Lung (tissue), 13 donors: ENCODE results near the gene ZNF836. TPM values are rescaled to one million over a fixed set of nuclear protein-coding genes. Genes with fewer than 3 reads are reported as not detected.

ENCODE experiments used
- ATAC-seq: fragments of 200-7000 bp; cut with Tn5 transposase; one replicate; pipeline ENCODE4 v1.9.1; 2020; ENCODE audit warnings: moderate number of reproducible peaks; ENCODE audit not compliant: insufficient read depth, low FRiP score
- DNase-seq, 3 donors: peaks; one replicate each; pipeline ENCODE4 v3.0.0-alpha.2; 2013 to 2017
- H3K27ac ChIP-seq, 2 donors: one replicate each; pipeline ENCODE4 v1.5.1; 2013; ENCODE audit warnings: mild to moderate bottlenecking in 2 of 2, moderate library complexity in 2 of 2, control low read depth in 1 of 2, inconsistent platforms in 1 of 2, low read depth in 1 of 2, low read length in 1 of 2
- H3K27me3 ChIP-seq, 3 donors: one replicate each; pipeline ENCODE4 v1.5.1; 2013; ENCODE audit warnings: low read length in 2 of 3; ENCODE audit not compliant: control insufficient read depth in 3 of 3, insufficient read depth in 3 of 3
- H3K36me3 ChIP-seq, 4 donors: one replicate each; pipeline ENCODE4 v1.5.1; 2013; ENCODE audit warnings: low read length in 4 of 4, mild to moderate bottlenecking in 1 of 4, moderate library complexity in 1 of 4; ENCODE audit not compliant: control insufficient read depth in 4 of 4, insufficient read depth in 4 of 4
- H3K4me1 ChIP-seq, 5 donors: one replicate each; pipeline ENCODE4 v1.5.1; 2013; ENCODE audit warnings: low read length in 5 of 5, mild to moderate bottlenecking in 2 of 5, moderate library complexity in 1 of 5; ENCODE audit not compliant: control insufficient read depth in 5 of 5, insufficient read depth in 5 of 5
- H3K4me3 ChIP-seq: one replicate; pipeline ENCODE4 v1.5.1; 2013; ENCODE audit warnings: mild to moderate bottlenecking, control low read depth, moderate library complexity
- H3K9ac ChIP-seq, 2 donors: one replicate each; pipeline ENCODE4 v1.5.1; 2013; ENCODE audit warnings: low read length in 2 of 2, control low read depth in 1 of 2; ENCODE audit not compliant: insufficient read depth in 1 of 2
- H3K9me3 ChIP-seq, 4 donors: one replicate each; pipeline ENCODE4 v1.5.1; 2013; ENCODE audit warnings: low read length in 3 of 4, mild to moderate bottlenecking in 1 of 4, moderate library complexity in 1 of 4; ENCODE audit not compliant: control insufficient read depth in 4 of 4, insufficient read depth in 3 of 4
- WGBS, 2 donors: extraction: QIAGEN DNeasy Blood & Tissue Kit; methylation state at CpG; one replicate each; pipeline ENCODE4 v1.1.7; 2013; 5-methylcytosine and 5-hydroxymethylcytosine counted together
- polyA plus RNA-seq, 2 donors: library from polyadenylated mRNA; stranded (reverse); fragments of 200-250 nt; gene quantifications; one replicate each; pipeline ENCODE4 v1.2.1, GENCODE V29; 2013
- small RNA-seq: library from RNA; depleted of rRNA; stranded (forward); fragments of <200 nt; gene quantifications from one replicate; pipeline ENCODE3, GENCODE V24; 2014; ENCODE audit warnings: low replicate concordance
- total RNA-seq, 2 donors: library from RNA; depleted of rRNA in 1 of 2; stranded (reverse); fragments of >200 nt in 1 of 2; gene quantifications; one replicate each; pipeline ENCODE4 v1.2.1, GENCODE V29; 2014 to 2021
- TF ChIP-seq, protein P1 (sequence below): IDR thresholded peaks from 2 replicates; pipeline ENCODE4 v1.5.1; 2012; ENCODE audit warnings: mild to moderate bottlenecking; ENCODE audit errors: control extremely low read depth, extremely low read depth
- donor health status: control.
- donor health status: control.
- donor health status: Bipolar disorder and iron deficiency.
- donor health status: healthy.
- donor health status: DM: yes; HTN: yes; CAD: no.

The ZNF836 gene
- total and polyA plus RNA-seq, 4 donors = 3.0 to 20.6 (median 9.7) TPM

GRCh38 chr19:52110780-52111179, 60.6 kb downstream of the ZNF836 start:
- no peaks in the 10 kb centered on the region for H3K4me1 ChIP-seq
- H3K9ac ChIP-seq = no peak overlapping the region
- no peak for ATAC-seq
- peaks cover 21 to 55% (median 34%) of the 10 kb centered on the region in 4 donors for H3K9me3 ChIP-seq
- no peak for DNase-seq
- TF ChIP-seq, protein P1, sequence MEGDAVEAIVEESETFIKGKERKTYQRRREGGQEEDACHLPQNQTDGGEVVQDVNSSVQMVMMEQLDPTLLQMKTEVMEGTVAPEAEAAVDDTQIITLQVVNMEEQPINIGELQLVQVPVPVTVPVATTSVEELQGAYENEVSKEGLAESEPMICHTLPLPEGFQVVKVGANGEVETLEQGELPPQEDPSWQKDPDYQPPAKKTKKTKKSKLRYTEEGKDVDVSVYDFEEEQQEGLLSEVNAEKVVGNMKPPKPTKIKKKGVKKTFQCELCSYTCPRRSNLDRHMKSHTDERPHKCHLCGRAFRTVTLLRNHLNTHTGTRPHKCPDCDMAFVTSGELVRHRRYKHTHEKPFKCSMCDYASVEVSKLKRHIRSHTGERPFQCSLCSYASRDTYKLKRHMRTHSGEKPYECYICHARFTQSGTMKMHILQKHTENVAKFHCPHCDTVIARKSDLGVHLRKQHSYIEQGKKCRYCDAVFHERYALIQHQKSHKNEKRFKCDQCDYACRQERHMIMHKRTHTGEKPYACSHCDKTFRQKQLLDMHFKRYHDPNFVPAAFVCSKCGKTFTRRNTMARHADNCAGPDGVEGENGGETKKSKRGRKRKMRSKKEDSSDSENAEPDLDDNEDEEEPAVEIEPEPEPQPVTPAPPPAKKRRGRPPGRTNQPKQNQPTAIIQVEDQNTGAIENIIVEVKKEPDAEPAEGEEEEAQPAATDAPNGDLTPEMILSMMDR = no peak
- H3K36me3 ChIP-seq = peaks cover 6 to 19% (median 14%) of the 10 kb centered on the region in 4 donors
- 87 to 94% methylated on average over 6 of the region's 6 CpGs for WGBS, 2 donors
- no peaks in the 10 kb centered on the region for H3K27me3 ChIP-seq
- no peak overlapping the region for H3K27ac ChIP-seq
- H3K4me3 ChIP-seq = no peak overlapping the region

Small RNA genes within 50 kb of the gene (small RNA-seq; reads per million reads assigned to genes)
- gene RPL37P23 = 0.10 reads per million

Other genes with a start within 250 kb of the ZNF836 start
- 10 to 100 TPM in 1 of 2 donors, 1 to 10 TPM in 1; 5.1 to 10.1 TPM for gene ZNF613, start 244.1 kb downstream of the ZNF836 start, total RNA-seq
- gene ZNF613, start 244.1 kb downstream of the ZNF836 start, polyA plus RNA-seq = 1 to 10 TPM; 2.8 to 2.9 TPM
- 10 to 100 TPM in 1 of 2 donors, 1 to 10 TPM in 1; 8.7 to 14.4 TPM for gene ZNF350, start 184.8 kb downstream of the ZNF836 start, total RNA-seq
- 1 to 10 TPM; 7.3 to 8.2 TPM for gene ZNF350, start 184.8 kb downstream of the ZNF836 start, polyA plus RNA-seq
- 10 to 100 TPM in 1 of 2 donors, 1 to 10 TPM in 1; 7.5 to 39.9 TPM for gene ZNF615, start 163.4 kb downstream of the ZNF836 start, total RNA-seq
- 1 to 10 TPM; 3.0 to 3.4 TPM for gene ZNF615, start 163.4 kb downstream of the ZNF836 start, polyA plus RNA-seq
- gene ZNF614, start 143.2 kb downstream of the ZNF836 start, total RNA-seq = 10 to 100 TPM in 1 of 2 donors, 1 to 10 TPM in 1; 6.7 to 15.1 TPM
- 1 to 10 TPM; 3.0 to 3.6 TPM for gene ZNF614, start 143.2 kb downstream of the ZNF836 start, polyA plus RNA-seq
- 10 to 100 TPM; 10.9 to 17.0 TPM for gene ZNF432, start 122.8 kb downstream of the ZNF836 start, total RNA-seq
- 10 to 100 TPM in 1 of 2 donors, 1 to 10 TPM in 1; 2.8 to 14.9 TPM for gene ZNF432, start 122.8 kb downstream of the ZNF836 start, polyA plus RNA-seq
- gene ZNF841, start 75.9 kb downstream of the ZNF836 start, total RNA-seq = 10 to 100 TPM; 18.2 to 30.4 TPM
- gene ZNF841, start 75.9 kb downstream of the ZNF836 start, polyA plus RNA-seq = 10 to 100 TPM in 1 of 2 donors, 1 to 10 TPM in 1; 5.5 to 13.4 TPM
- gene ZNF616, start 31.7 kb downstream of the ZNF836 start, total RNA-seq = 10 to 100 TPM in 1 of 2 donors, 1 to 10 TPM in 1; 7.2 to 18.0 TPM
- 1 to 10 TPM; 2.6 to 3.3 TPM for gene ZNF616, start 31.7 kb downstream of the ZNF836 start, polyA plus RNA-seq
- 100 to 1,000 TPM; 201 to 250 TPM for gene PPP2R1A, start 18.4 kb upstream of the ZNF836 start, total RNA-seq
- 100 to 1,000 TPM; 117 to 138 TPM for gene PPP2R1A, start 18.4 kb upstream of the ZNF836 start, polyA plus RNA-seq
- 10 to 100 TPM; 11.5 to 14.9 TPM for gene ZNF766, start 98.0 kb upstream of the ZNF836 start, total RNA-seq
- gene ZNF766, start 98.0 kb upstream of the ZNF836 start, polyA plus RNA-seq = 1 to 10 TPM; 3.2 to 5.4 TPM
- 10 to 100 TPM in 1 of 2 donors, 1 to 10 TPM in 1; 8.3 to 10.9 TPM for gene ZNF480, start 125.5 kb upstream of the ZNF836 start, total RNA-seq
- 10 to 100 TPM in 1 of 2 donors, 1 to 10 TPM in 1; 3.5 to 10.8 TPM for gene ZNF480, start 125.5 kb upstream of the ZNF836 start, polyA plus RNA-seq
- gene ZNF610, start 164.6 kb upstream of the ZNF836 start, total RNA-seq = 1 to 10 TPM; 1.4 to 9.4 TPM
- gene ZNF610, start 164.6 kb upstream of the ZNF836 start, polyA plus RNA-seq = 1 to 10 TPM in 1 of 2 donors, under 1 TPM in 1; 0.96 to 1.3 TPM
- gene ZNF880, start 198.3 kb upstream of the ZNF836 start, total RNA-seq = 10 to 100 TPM; 12.5 to 27.4 TPM
- gene ZNF880, start 198.3 kb upstream of the ZNF836 start, polyA plus RNA-seq = 1 to 10 TPM; 7.8 to 9.0 TPM
- 10 to 100 TPM; 20.8 to 69.1 TPM for gene ZNF528, start 226.2 kb upstream of the ZNF836 start, total RNA-seq
- gene ZNF528, start 226.2 kb upstream of the ZNF836 start, polyA plus RNA-seq = 1 to 10 TPM; 5.0 to 8.9 TPM